ENCODE results near the gene UNC5B. TPM values are rescaled to one million over a fixed set of nuclear protein-coding genes. Genes with fewer than 3 reads are reported as not detected.

Gene UNC5B
- total RNA-seq (2013): 0.42 TPM
- under 1 TPM in 2 of 3 donors, not detected in 1; 0.04 to 0.72 TPM for polyA plus RNA-seq
- polyA minus RNA-seq: 0.55 and 0.72 TPM in 2 replicates
- 0.60 to 9.2 (median 1.8) reads per million in 11 experiments for total RNA-seq

- no peaks in the 10 kb centered on the region for H3K36me3 ChIP-seq (replicated peaks in 1 of 2; ENCODE audit: control insufficient read depth in 1 of 2, insufficient read depth in 2 of 2, low read length in 2 of 2)
- H3K27ac ChIP-seq (ENCODE audit: low read depth in 1 of 2, low read length in 2 of 2): no peak within 1 kb of the TSS
- Mint-ChIP-seq H3K36me3 (peaks cover 0 to 12% of the 10 kb centered on the region in 2 donors), H3K4me1 (peaks cover 32% of the 10 kb centered on the region), H3K27me3 (ENCODE audit: low read depth in 3 of 3) (peaks cover 68 to 84% (median 80%) of the 10 kb centered on the region in 3 donors), H3K27ac (no peak within 1 kb of the TSS), H3K9me3 (peaks cover 0 to 20% (median 2%) of the 10 kb centered on the region in 7 donors), H3K4me3 (peak within 1 kb of the TSS; percentile 80 to 93)
- DNase-seq: peak; percentile 48 to 59 (median 50)
- TF ChIP-seq CTCF (IDR thresholded peaks at IDR 0.05): peak; percentile 11
- peaks cover 23 to 42% of the 10 kb centered on the region in 2 donors for H3K4me1 ChIP-seq (ENCODE audit: control insufficient read depth in 1 of 2, insufficient read depth in 2 of 2, low read length in 2 of 2)
- peak within 1 kb of the TSS; percentile 56 for H3K9ac ChIP-seq (ENCODE audit: insufficient read depth, low read length, poor library complexity, severe bottlenecking)
- H2AFZ ChIP-seq (ENCODE audit: insufficient read depth, low read depth, low read length, poor library complexity, severe bottlenecking): peak within 1 kb of the TSS; percentile 75
- H3K27me3 ChIP-seq (ENCODE audit: control insufficient read depth in 2 of 2, insufficient read depth in 2 of 2, low read length in 2 of 2): peaks cover 55 to 75% of the 10 kb centered on the region in 2 donors
- peak within 1 kb of the TSS; percentile 45 to 81 (median 63) for H3K4me3 ChIP-seq (replicated peaks in 1 of 3; ENCODE audit: low read depth in 2 of 3, low read length in 3 of 3)
- peaks cover 7% of the 10 kb centered on the region for H4K20me1 ChIP-seq (ENCODE audit: insufficient read depth, low read length)
- peaks cover 0 to 9% of the 10 kb centered on the region in 2 donors for H3K9me3 ChIP-seq (replicated peaks in 1 of 2; ENCODE audit: control insufficient read depth in 1 of 2, insufficient read depth in 1 of 2, low read length in 2 of 2)
- no peaks in the 10 kb centered on the region for H3K79me2 ChIP-seq (ENCODE audit: insufficient read depth, low read length)
- WGBS (ENCODE audit: insufficient coverage): under 1% methylated on average over 109 of the region's 109 CpGs
- H3K4me2 ChIP-seq (replicated peaks; ENCODE audit: extremely low read depth, low read length, poor library complexity, severe bottlenecking): peak within 1 kb of the TSS; percentile 96
- intact Hi-C loops (cut with micrococcal nuclease): loop anchor here in 1 of 2 donors (5.0 kb wide), 1 partner anchor 285 kb away; no protein-coding TSS in a partner anchor
Measured at GRCh38 chr10:71212318-71213126, at the start of gene UNC5B. Gene UNC5B, plus strand, starts transcription at chr10:71212570. Its CDS starts 416 bp downstream, at chr10:71212986.

- intact Hi-C loops (cut with micrococcal nuclease): no loop called here
- no peaks in the 10 kb centered on the region for H3K36me3 ChIP-seq (replicated peaks in 1 of 2; ENCODE audit: control insufficient read depth in 1 of 2, insufficient read depth in 2 of 2, low read length in 2 of 2)
- H3K4me3 ChIP-seq (replicated peaks in 1 of 3; ENCODE audit: low read depth in 2 of 3, low read length in 3 of 3): no peak overlapping the region
- no peak for DNase-seq
- no peaks in the 10 kb centered on the region for H4K20me1 ChIP-seq (ENCODE audit: insufficient read depth, low read length)
- TF ChIP-seq CTCF (IDR thresholded peaks at IDR 0.05): no peak
- peaks cover 0 to 3% (median 0%) of the 10 kb centered on the region in 7 donors for H3K9me3 Mint-ChIP-seq
- H3K27me3 Mint-ChIP-seq (ENCODE audit: low read depth in 3 of 3): peaks cover 1 to 3% (median 2%) of the 10 kb centered on the region in 3 donors
- H3K79me2 ChIP-seq (ENCODE audit: insufficient read depth, low read length): no peaks in the 10 kb centered on the region
- no peak overlapping the region for H2AFZ ChIP-seq (ENCODE audit: insufficient read depth, low read depth, low read length, poor library complexity, severe bottlenecking)
- H3K4me1 Mint-ChIP-seq: no peaks in the 10 kb centered on the region
- no peak overlapping the region for H3K4me3 Mint-ChIP-seq
- H3K36me3 Mint-ChIP-seq: no peaks in the 10 kb centered on the region
- no peaks in the 10 kb centered on the region for H3K9me3 ChIP-seq (replicated peaks in 1 of 2; ENCODE audit: control insufficient read depth in 1 of 2, insufficient read depth in 1 of 2, low read length in 2 of 2)
- H3K27ac ChIP-seq (ENCODE audit: low read depth in 1 of 2, low read length in 2 of 2): no peak overlapping the region
- H3K27me3 ChIP-seq (ENCODE audit: control insufficient read depth in 2 of 2, insufficient read depth in 2 of 2, low read length in 2 of 2): no peaks in the 10 kb centered on the region
- H3K4me2 ChIP-seq (replicated peaks; ENCODE audit: extremely low read depth, low read length, poor library complexity, severe bottlenecking): no peak overlapping the region
- no peak overlapping the region for H3K27ac Mint-ChIP-seq
- H3K9ac ChIP-seq (ENCODE audit: insufficient read depth, low read length, poor library complexity, severe bottlenecking): no peak overlapping the region
- no peaks in the 10 kb centered on the region for H3K4me1 ChIP-seq (ENCODE audit: control insufficient read depth in 1 of 2, insufficient read depth in 2 of 2, low read length in 2 of 2)
Measured at GRCh38 chr10:71173466-71173865, 38.9 kb upstream of the UNC5B start.

All from CD14-positive monocyte (primary cell).